ENCODE measurements around the gene BTBD16. TPM values are rescaled to one million over a fixed set of nuclear protein-coding genes. Genes with fewer than 3 reads are reported as not detected.

BTBD16 gene
- total RNA-seq, 1 experiment from 2014 or later: 0.88 TPM

- in situ Hi-C loops (cut with HindIII; ENCODE audit: low pct_unique_long_range_greater_than_20kb, low sequenced_read_pairs): no loop called here
- no peak for DNase-seq (ENCODE audit: low read depth)
These were observed 26.0 kb upstream of the BTBD16 start for GRCh38 chr10:122245136-122245535.

DNA sequence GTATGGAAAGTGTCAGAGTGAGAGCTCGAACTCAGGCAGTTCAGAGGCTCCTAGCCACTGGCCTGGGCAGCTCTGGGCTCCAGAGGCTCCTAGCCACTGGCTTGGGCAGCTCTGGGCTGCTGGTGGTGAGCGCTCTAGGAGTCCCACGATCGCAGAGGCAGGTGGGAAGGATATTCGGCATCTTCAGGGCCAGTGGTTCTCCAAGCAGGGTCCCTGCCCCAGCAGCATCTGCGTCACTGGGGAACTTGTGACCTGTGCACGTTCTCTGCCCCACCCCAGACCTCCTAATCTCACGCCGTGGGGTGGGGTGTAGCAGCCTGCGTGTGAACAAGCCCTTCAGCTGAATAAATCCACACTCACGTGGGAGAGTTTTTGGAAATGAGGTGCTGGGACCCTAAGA, 25.2 kb upstream of the BTBD16 start:
- in situ Hi-C loops (cut with HindIII; ENCODE audit: low pct_unique_long_range_greater_than_20kb, low sequenced_read_pairs): no loop called here
- no peak for DNase-seq (ENCODE audit: low read depth)

DNA sequence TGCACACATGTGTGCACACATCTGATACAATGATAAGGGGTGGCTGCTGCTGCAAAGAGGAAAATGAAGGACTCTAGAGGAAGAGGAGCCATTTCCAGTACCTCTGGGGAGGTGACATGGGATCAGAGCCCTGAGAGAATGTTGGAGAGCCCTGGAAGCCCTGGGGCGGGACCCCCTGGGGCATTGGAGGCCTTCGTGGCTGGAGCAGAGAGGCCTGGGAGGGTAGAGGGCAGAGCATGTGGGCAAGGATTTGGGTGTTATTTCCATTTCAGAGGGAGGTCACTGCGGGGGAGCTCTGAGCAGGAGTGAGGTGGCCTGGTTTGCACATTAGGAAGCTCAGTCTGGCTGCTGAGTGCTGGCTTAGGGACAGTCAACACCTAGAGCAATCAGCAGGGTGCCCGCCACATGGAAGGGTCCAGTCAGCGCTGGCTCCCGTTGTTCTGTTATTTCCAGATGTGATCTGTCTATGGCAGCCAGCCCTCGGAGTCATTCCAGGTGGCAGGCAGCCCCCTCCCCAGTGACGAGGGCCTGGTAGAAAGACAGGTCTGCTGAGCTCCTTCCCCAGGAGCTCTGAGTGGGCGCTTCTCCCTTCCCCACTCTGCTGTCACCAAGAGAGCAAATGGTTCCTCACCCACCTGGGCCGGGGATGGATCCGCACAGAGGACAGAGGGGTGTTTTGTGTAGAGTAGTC, 24.1 kb upstream of the BTBD16 start:
- no peak for DNase-seq (ENCODE audit: low read depth)
- in situ Hi-C loops (cut with HindIII; ENCODE audit: low pct_unique_long_range_greater_than_20kb, low sequenced_read_pairs): no loop called here

- no peak for DNase-seq (ENCODE audit: low read depth)
- in situ Hi-C loops (cut with HindIII; ENCODE audit: low pct_unique_long_range_greater_than_20kb, low sequenced_read_pairs): no loop called here
These were observed 22.5 kb upstream of the BTBD16 start for GRCh38 chr10:122248356-122249302.

GRCh38 chr10:122249303-122249850, 21.7 kb upstream of the BTBD16 start:
- in situ Hi-C loops (cut with HindIII; ENCODE audit: low pct_unique_long_range_greater_than_20kb, low sequenced_read_pairs): no loop called here
- no peak for DNase-seq (ENCODE audit: low read depth)

DNA sequence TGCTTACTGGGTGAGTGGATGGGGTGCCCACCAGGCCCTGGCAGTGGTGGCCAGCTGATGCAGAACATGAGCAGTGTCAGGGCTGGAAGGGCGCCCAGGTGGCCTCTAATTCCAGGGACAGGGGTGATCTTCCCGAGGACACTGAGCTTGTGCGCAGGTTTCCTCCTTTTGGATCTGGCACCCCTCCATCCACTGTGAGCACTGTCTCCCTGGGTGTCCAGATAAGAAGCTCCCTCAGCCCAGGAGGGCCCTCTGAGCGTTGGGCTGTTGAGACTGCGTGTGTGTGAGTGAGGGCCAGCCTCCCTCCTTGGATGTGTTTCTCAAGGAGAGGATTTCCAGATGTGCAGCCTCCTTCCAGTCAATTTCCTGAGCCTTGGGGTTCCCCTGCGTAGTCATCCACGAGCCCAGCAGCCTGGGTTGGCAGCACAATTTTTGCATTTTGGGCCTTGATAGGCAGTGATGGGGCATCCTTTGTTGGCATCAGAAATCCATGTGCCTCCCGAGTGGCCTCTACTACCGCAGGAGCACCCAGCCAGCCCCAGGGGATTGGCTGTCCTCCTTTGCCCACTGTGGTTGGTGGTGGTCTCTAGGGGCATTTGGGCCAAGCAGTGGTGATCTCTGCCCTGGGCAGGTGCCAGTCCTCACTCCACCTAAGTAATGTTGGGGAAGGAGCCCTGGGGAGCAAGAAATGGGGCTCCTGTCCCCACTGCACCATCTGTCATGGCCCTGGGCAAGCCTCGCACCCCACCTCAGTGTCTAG, 20.9 kb upstream of the BTBD16 start:
- in situ Hi-C loops (cut with HindIII; ENCODE audit: low pct_unique_long_range_greater_than_20kb, low sequenced_read_pairs): no loop called here
- DNase-seq (ENCODE audit: low read depth): no peak

DNA sequence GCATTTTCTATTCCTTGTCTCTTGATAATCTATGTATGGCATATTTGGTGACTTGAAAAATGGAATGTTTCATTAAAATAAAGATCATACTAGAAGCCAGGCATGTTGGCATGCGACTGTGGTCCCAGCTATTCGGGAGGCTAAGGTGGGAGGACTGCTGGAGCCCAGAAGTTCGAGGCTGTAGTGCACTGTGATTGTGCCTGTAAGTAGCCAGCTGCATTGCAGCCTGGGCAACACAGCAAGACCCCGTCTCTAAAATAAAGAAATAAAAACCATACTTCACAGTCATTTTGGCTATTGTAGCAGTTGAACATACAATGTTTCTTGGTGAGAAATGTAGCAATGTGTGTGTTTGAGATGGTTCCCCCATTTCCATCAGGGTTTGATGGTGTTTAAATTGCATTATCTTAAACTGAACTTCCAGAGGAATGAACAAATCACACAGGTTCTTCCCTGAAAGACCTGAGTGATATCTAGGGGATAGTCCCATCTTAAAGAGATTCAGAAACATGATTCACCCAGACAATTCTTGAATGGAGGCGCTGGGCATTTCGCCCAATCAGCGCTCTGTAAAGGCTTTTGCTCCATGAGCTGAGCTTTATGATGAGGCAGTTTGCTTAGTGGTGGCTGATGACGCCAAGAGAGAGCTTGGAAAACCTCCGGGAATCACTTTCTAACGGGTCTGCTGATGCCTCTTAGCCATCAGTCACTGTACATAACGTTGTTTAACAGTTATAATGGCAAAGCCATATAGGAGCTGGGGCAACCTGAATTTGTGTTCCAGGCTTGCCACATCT, 19.4 kb upstream of the BTBD16 start:
- in situ Hi-C loops (cut with HindIII; ENCODE audit: low pct_unique_long_range_greater_than_20kb, low sequenced_read_pairs): no loop called here
- DNase-seq (ENCODE audit: low read depth): no peak

- no peak for DNase-seq (ENCODE audit: low read depth)
- in situ Hi-C loops (cut with HindIII; ENCODE audit: low pct_unique_long_range_greater_than_20kb, low sequenced_read_pairs): no loop called here
These were observed 18.3 kb upstream of the BTBD16 start for GRCh38 chr10:122252805-122253204.

DNA sequence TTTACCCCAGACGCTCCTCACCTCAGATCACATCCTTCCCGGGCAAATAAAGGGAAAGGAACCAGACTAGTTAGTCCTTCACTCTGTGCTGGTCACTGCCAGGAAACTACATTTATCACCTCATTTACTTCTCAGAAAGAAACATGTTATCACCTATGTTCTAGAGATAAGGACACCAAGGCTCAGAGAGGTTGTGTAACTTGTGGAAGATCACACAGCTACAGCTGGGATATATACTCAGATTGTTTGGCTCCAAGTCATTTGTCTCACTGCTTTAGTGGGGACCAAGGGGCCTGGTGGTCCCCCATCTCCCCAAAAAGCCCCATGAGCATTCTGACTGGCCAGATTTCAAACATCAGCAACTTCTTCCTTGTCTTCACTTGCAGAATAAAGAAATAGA, 17.5 kb upstream of the BTBD16 start:
- in situ Hi-C loops (cut with HindIII; ENCODE audit: low pct_unique_long_range_greater_than_20kb, low sequenced_read_pairs): no loop called here
- no peak for DNase-seq (ENCODE audit: low read depth)

- DNase-seq (ENCODE audit: low read depth): no peak
- in situ Hi-C loops (cut with HindIII; ENCODE audit: low pct_unique_long_range_greater_than_20kb, low sequenced_read_pairs): no loop called here
These were observed 16.3 kb upstream of the BTBD16 start for GRCh38 chr10:122254831-122255230.

DNA sequence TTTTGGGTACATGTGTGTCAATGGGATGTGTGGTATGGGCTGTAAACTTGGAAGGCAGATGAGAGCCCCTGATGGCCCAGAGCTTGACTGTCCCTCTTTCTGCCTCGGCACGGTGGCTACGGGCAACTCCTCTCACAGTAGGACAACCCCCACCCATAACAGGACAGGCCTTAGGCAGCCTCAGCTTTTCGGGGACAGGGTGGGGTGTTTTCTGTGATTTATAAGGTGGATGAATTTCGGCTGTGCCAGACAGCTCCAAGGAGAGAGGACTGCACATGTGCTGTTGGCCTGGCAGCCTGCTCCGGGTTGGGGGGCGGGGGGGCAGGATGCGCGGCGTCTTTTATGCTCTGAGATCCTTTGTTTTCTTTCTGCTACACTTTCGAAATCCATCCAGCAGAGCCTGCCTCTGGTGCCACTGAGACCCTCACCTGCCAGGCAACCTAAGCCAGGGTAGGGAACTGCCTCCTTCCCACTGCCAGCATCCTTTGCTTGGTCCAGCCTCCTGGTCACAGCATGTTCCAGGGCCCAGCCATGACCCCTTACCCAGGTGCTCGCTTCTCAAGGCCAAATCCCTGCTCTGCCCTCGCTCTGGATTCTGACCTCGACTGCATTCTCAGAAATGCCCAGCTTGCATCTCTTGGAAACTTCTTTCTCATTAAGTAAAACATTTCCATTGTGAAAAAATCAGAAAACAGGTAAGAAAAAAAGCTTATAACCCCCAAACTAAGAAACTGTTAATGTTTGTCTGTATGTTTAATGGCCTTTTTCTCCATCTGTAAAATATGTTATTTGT, 15.4 kb upstream of the BTBD16 start:
- in situ Hi-C loops (cut with HindIII; ENCODE audit: low pct_unique_long_range_greater_than_20kb, low sequenced_read_pairs): no loop called here

GRCh38 chr10:122257041-122257440, 14.1 kb upstream of the BTBD16 start:
- in situ Hi-C loops (cut with HindIII; ENCODE audit: low pct_unique_long_range_greater_than_20kb, low sequenced_read_pairs): no loop called here

More for the DNA sequence above, 15.4 kb upstream of the BTBD16 start:
- DNase-seq (ENCODE audit: low read depth): no peak

GRCh38 chr10:122258136-122259074, 12.7 kb upstream of the BTBD16 start:
- no peak for DNase-seq (ENCODE audit: low read depth)
- in situ Hi-C loops (cut with HindIII; ENCODE audit: low pct_unique_long_range_greater_than_20kb, low sequenced_read_pairs): no loop called here

More at GRCh38 chr10:122257041-122257440, 14.1 kb upstream of the BTBD16 start:
- DNase-seq (ENCODE audit: low read depth): no peak

DNA sequence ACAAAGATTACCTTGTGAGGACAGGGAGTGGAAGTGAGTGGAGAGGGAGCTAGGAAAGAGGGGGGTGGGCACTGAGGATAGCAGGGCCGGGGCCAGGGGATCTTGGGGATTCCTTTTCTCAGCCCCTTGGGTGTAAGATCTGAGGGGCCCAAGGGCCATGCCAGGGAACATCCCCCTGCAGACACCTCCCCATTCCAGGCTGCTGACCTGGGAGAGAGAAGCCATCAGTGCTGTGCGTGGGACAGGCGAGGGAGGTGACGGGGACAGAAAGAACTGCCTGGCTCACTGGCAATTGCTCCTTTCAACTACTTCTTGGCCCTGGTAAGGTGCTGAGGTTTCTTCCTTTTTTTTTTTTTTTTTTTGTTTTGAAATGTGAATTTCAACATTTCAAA, 12.0 kb upstream of the BTBD16 start:
- in situ Hi-C loops (cut with HindIII; ENCODE audit: low pct_unique_long_range_greater_than_20kb, low sequenced_read_pairs): no loop called here

DNA sequence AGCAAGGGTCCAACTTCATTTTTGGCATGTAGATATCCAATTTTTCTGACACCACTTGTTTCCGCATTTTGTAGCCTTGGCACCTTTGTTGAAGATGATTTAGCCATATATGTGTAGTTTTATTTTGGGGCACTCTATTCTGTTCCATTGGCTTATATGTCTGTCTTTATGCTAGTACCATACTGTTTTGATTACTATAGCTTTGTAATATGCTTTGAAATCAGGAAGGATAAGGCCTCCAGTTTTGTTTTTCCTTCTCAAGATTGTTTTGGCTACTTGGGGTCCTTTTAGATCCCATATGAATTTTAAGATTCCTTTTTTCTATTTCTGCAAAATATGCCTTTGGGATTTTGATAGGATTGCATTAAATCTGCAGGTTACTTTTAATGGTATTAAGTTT, 9.5 kb upstream of the BTBD16 start:
- no peak for DNase-seq (ENCODE audit: low read depth)
- in situ Hi-C loops (cut with HindIII; ENCODE audit: low pct_unique_long_range_greater_than_20kb, low sequenced_read_pairs): no loop called here

More for the DNA sequence above, 12.0 kb upstream of the BTBD16 start:
- no peak for DNase-seq (ENCODE audit: low read depth)

DNA sequence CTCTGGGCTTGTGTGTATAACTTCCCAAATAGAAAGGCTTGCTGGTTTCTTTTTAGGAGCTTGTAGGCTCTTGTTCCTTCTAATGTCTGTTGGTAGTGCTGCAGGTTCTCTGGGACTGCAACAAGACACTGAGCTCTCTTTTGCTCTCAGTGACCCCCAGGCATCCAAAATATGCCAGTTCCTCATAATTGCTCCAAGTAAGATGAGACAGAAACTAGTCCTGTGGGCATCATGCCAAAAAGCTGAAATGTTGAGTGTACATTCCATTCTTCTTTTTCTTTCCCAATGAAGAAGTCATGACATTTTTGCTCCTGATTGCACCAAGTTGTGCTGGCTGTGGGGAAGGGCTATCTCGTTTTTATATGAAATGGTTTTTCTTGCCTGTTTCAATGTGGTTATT, 7.1 kb upstream of the BTBD16 start:
- peak; percentile 73 for DNase-seq (ENCODE audit: low read depth)
- in situ Hi-C loops (cut with HindIII; ENCODE audit: low pct_unique_long_range_greater_than_20kb, low sequenced_read_pairs): no loop called here

Data from Caki2 (cell line).